RWPE2 (cell line): ENCODE measurements around the gene USP24.

Experiments used
- ATAC-seq: fragments of 200-7000 bp; cut with Tn5 transposase; 3 replicates; pipeline ENCODE4 v1.9.1; 2021; ENCODE audit warnings: low read depth
- DNase-seq: peaks from one replicate; pipeline ENCODE4 v3.0.0-alpha.2; 2020; ENCODE audit warnings: low spot score
- H3K27ac ChIP-seq: fragments of 450-650 bp; 2 replicates; pipeline ENCODE4 v1.5.1; 2017; ENCODE audit warnings: mild to moderate bottlenecking; ENCODE audit not compliant: poor library complexity, severe bottlenecking
- H3K27me3 ChIP-seq: fragments of 250-450 bp; sonication (Bioruptor Pico); 2 replicates; pipeline ENCODE4 v1.5.1; 2021; ENCODE audit warnings: mild to moderate bottlenecking, moderate library complexity; ENCODE audit not compliant: insufficient read depth, poor library complexity, severe bottlenecking
- H3K36me3 ChIP-seq: fragments of 250-450 bp; sonication (Bioruptor Pico); 2 replicates; pipeline ENCODE4 v1.5.1; 2020; ENCODE audit warnings: low read depth, mild to moderate bottlenecking, moderate library complexity
- H3K4me1 ChIP-seq: fragments of 250-450 bp; sonication (Bioruptor Pico); 2 replicates; pipeline ENCODE4 v1.5.1; 2021; ENCODE audit warnings: mild to moderate bottlenecking, moderate library complexity; ENCODE audit not compliant: insufficient read depth, poor library complexity, severe bottlenecking
- H3K4me3 ChIP-seq: fragments of 250-450 bp; sonication (Bioruptor Pico); 2 replicates; pipeline ENCODE4 v1.5.1; 2021; ENCODE audit warnings: mild to moderate bottlenecking, moderate library complexity; ENCODE audit not compliant: severe bottlenecking
- H3K9me3 ChIP-seq: fragments of 250-450 bp; sonication (Bioruptor Pico); 2 replicates; pipeline ENCODE4 v1.5.1; 2021; ENCODE audit warnings: mild to moderate bottlenecking, moderate library complexity; ENCODE audit not compliant: severe bottlenecking
- CTCF ChIP-seq: fragments of 450-650 bp; IDR thresholded peaks from one replicate; pipeline ENCODE4 v1.5.1; 2017; ENCODE audit warnings: mild to moderate bottlenecking, moderate library complexity; ENCODE audit not compliant: poor library complexity, severe bottlenecking

The USP24 gene

GRCh38 chr1:55188909-55189308, 26.3 kb downstream of the USP24 start:
- H3K27ac ChIP-seq, result no peak overlapping the region
- H3K9me3 ChIP-seq, result peaks cover 2% of the 10 kb centered on the region
- DNase-seq (no peak), ATAC-seq (no peak)
- H3K4me1 ChIP-seq, result no peaks in the 10 kb centered on the region
- H3K36me3 ChIP-seq, result no peaks in the 10 kb centered on the region; the same call in 1 of the 2 replicates
- no peak for TF ChIP-seq CTCF
- H3K27me3 ChIP-seq, result no peaks in the 10 kb centered on the region
- H3K4me3 ChIP-seq, result no peak overlapping the region

- Histone ChIP-seq H3K36me3 (peaks cover 3% of the 10 kb centered on the region; the same call in 1 of the 2 replicates), H3K27me3 (no peaks in the 10 kb centered on the region)
- no peak for ATAC-seq
Observed at GRCh38 chr1:55185832-55186231, 29.3 kb downstream of the USP24 start.

GRCh38 chr1:55184859-55185258, 30.3 kb downstream of the USP24 start:
- 0 out of 2 replicates have a peak, but pooled peaks cover 3% of the 10 kb centered on the region for H3K36me3 ChIP-seq
- no peaks in the 10 kb centered on the region for H3K4me1 ChIP-seq
- peaks cover 2% of the 10 kb centered on the region for H3K9me3 ChIP-seq
- H3K4me3 ChIP-seq, result no peak overlapping the region
- no peak overlapping the region for H3K27ac ChIP-seq
- no peaks in the 10 kb centered on the region for H3K27me3 ChIP-seq
- ATAC-seq (no peak), DNase-seq (no peak)
- no peak for TF ChIP-seq CTCF

More at GRCh38 chr1:55185832-55186231, 29.3 kb downstream of the USP24 start:
- Histone ChIP-seq H3K4me3 (no peak overlapping the region), H3K4me1 (no peaks in the 10 kb centered on the region), H3K9me3 (peaks cover 2% of the 10 kb centered on the region), H3K27ac (no peak overlapping the region)
- no peak for DNase-seq
- no peak for TF ChIP-seq CTCF

GRCh38 chr1:55181666-55182065, 33.5 kb downstream of the USP24 start:
- H3K4me3 ChIP-seq, result no peak overlapping the region
- DNase-seq (no peak), ATAC-seq (no peak)
- no peaks in the 10 kb centered on the region for H3K4me1 ChIP-seq
- peaks cover 15% of the 10 kb centered on the region for H3K36me3 ChIP-seq
- peaks cover 2% of the 10 kb centered on the region for H3K9me3 ChIP-seq
- H3K27ac ChIP-seq, result no peak overlapping the region
- no peaks in the 10 kb centered on the region for H3K27me3 ChIP-seq
- TF ChIP-seq CTCF, result no peak

- H3K4me3 ChIP-seq, result no peak overlapping the region
- no peak for TF ChIP-seq CTCF
- no peaks in the 10 kb centered on the region for H3K27me3 ChIP-seq
- DNase-seq (no peak), ATAC-seq (no peak)
- peaks cover 15% of the 10 kb centered on the region for H3K36me3 ChIP-seq
- H3K9me3 ChIP-seq, result peaks cover 2% of the 10 kb centered on the region
- H3K27ac ChIP-seq, result no peak overlapping the region
- H3K4me1 ChIP-seq, result no peaks in the 10 kb centered on the region
Observed at GRCh38 chr1:55180075-55180670, 35.0 kb downstream of the USP24 start.
